ENCODE results near the gene KCND2.
"Not testable (repeated sequence)": the region's sequence is repeated elsewhere in the genome, so short reads cannot be mapped to it uniquely, and the experiment has no call there.

GRCh38 chr7:120578657-120579056, 305.7 kb downstream of the KCND2 start:
- TF ChIP-seq POLR2A (IDR thresholded peaks at IDR 0.05; ENCODE audit: low read depth, low read length); TAF1 (IDR thresholded peaks at IDR 0.05; ENCODE audit: borderline replicate concordance, low read depth, low read length): not testable (repeated sequence)
